DOHH2 (cell line): ENCODE results near the gene MAP6D1.
"Not testable (repeated sequence)": the region's sequence is repeated elsewhere in the genome, so short reads cannot be mapped to it uniquely, and the experiment has no call there.

Experiments
- EZH2phosphoT487 ChIP-seq: fragments of 200-600 bp; sonication (generic); IDR thresholded peaks from 2 replicates; pipeline ENCODE4 v1.6.1; 2017; ENCODE audit warnings: borderline replicate concordance, mild to moderate bottlenecking, antibody characterized with exemption, low read length, moderate library complexity, mixed read lengths
- TF ChIP-seq, protein P1 (sequence below): fragments of 200-600 bp; sonication (generic); IDR thresholded peaks from one replicate; pipeline ENCODE4 v1.5.1; 2014; ENCODE audit warnings: antibody characterized with exemption, mild to moderate bottlenecking, low read depth, low read length; ENCODE audit not compliant: poor library complexity, severe bottlenecking

- TF ChIP-seq, protein P1, sequence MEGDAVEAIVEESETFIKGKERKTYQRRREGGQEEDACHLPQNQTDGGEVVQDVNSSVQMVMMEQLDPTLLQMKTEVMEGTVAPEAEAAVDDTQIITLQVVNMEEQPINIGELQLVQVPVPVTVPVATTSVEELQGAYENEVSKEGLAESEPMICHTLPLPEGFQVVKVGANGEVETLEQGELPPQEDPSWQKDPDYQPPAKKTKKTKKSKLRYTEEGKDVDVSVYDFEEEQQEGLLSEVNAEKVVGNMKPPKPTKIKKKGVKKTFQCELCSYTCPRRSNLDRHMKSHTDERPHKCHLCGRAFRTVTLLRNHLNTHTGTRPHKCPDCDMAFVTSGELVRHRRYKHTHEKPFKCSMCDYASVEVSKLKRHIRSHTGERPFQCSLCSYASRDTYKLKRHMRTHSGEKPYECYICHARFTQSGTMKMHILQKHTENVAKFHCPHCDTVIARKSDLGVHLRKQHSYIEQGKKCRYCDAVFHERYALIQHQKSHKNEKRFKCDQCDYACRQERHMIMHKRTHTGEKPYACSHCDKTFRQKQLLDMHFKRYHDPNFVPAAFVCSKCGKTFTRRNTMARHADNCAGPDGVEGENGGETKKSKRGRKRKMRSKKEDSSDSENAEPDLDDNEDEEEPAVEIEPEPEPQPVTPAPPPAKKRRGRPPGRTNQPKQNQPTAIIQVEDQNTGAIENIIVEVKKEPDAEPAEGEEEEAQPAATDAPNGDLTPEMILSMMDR, result not testable (repeated sequence)
- TF ChIP-seq EZH2phosphoT487, result not testable (repeated sequence)
Observed at GRCh38 chr3:183784503-183784902, 40.9 kb downstream of the MAP6D1 start.
